ENCODE data around the gene CSNK1G2.
A peak's percentile ranks its signal among the peaks of the same experiment; 100 is the strongest.

The CSNK1G2 gene

GRCh38 chr19:2015608-2015950 lies 74.6 kb downstream of the CSNK1G2 start, which contains the start of gene BTBD2:
BTBD2 (minus strand) TSS chr19:2015714; CDS start chr19:2015703, 11 bp downstream.
- DNase-seq (ENCODE audit: low read depth in 1 of 2, low spot score in 1 of 2): peak in 1 of 2 donors; percentile 41

GRCh38 chr19:2016041-2016807 lies 75.3 kb downstream of the CSNK1G2 start:
- no peak for DNase-seq (ENCODE audit: low read depth in 1 of 2, low spot score in 1 of 2)

- no peak for DNase-seq (ENCODE audit: low read depth in 1 of 2, low spot score in 1 of 2)
Measured at GRCh38 chr19:2018752-2019151, 77.8 kb downstream of the CSNK1G2 start.

GRCh38 chr19:2021453-2022140 lies 80.6 kb downstream of the CSNK1G2 start:
- no peak for DNase-seq (ENCODE audit: low read depth in 1 of 2, low spot score in 1 of 2)

- no peak for DNase-seq (ENCODE audit: low read depth in 1 of 2, low spot score in 1 of 2)
Measured at GRCh38 chr19:2022289-2022688, 81.3 kb downstream of the CSNK1G2 start.

- DNase-seq (ENCODE audit: low read depth in 1 of 2, low spot score in 1 of 2): no peak
Measured at GRCh38 chr19:2026770-2027169, 85.8 kb downstream of the CSNK1G2 start.

- no peak for DNase-seq (ENCODE audit: low read depth in 1 of 2, low spot score in 1 of 2)
Measured at GRCh38 chr19:2027361-2027760, 86.4 kb downstream of the CSNK1G2 start.
